Thoracic aorta (tissue), 2 donors: Measurements from ENCODE around the gene ACACA. TPM values are rescaled to one million over a fixed set of nuclear protein-coding genes. Genes with fewer than 3 reads are reported as not detected.

Experiments
- ATAC-seq: fragments of 150-250 bp; one replicate; pipeline ENCODE4 v1.8.0; 2017; ENCODE audit warnings: low read depth; ENCODE audit not compliant: insufficient number of reproducible peaks, low FRiP score
- DNase-seq: peaks from one replicate; pipeline ENCODE4 v3.0.0-alpha.2; 2020; ENCODE audit warnings: low spot score
- H3K27ac ChIP-seq, 2 donors: fragments of 200-600 bp; sonication (generic); 1 replicate in 1 of 2; 2 replicates in 1 of 2; pipeline ENCODE4 v1.5.1; 2016; ENCODE audit warnings: mild to moderate bottlenecking in 2 of 2, moderate library complexity in 2 of 2
- H3K27me3 ChIP-seq: fragments of 200-600 bp; sonication (generic); replicated peaks from 2 replicates; pipeline ENCODE4 v1.6.0; 2016; ENCODE audit warnings: mild to moderate bottlenecking; ENCODE audit not compliant: insufficient read depth
- H3K36me3 ChIP-seq: fragments of 200-600 bp; sonication (generic); one replicate; pipeline ENCODE4 v1.5.1; 2016
- H3K4me1 ChIP-seq, 2 donors: fragments of 200-600 bp; sonication (generic); 1 replicate in 1 of 2; 2 replicates in 1 of 2; pipeline versions ENCODE4 v1.5.1 to v1.6.0; 2016; ENCODE audit warnings: low read depth in 2 of 2, mild to moderate bottlenecking in 1 of 2; ENCODE audit not compliant: control insufficient read depth in 1 of 2
- H3K4me3 ChIP-seq: fragments of 200-600 bp; sonication (generic); 2 replicates; pipeline ENCODE4 v1.5.1; 2016; ENCODE audit warnings: mild to moderate bottlenecking
- H3K9me3 ChIP-seq: fragments of 200-600 bp; sonication (generic); 2 replicates; pipeline ENCODE4 v1.5.1; 2016
- total RNA-seq, 2 donors: library from RNA; depleted of rRNA; stranded (reverse); fragments of >200 nt; gene quantifications; one replicate each; pipeline versions ENCODE4 v1.1.0 to v1.2.3, GENCODE V29; 2016
- TF ChIP-seq, protein P1 (sequence below): fragments of 200-600 bp; sonication (generic); IDR thresholded peaks from one replicate; pipeline ENCODE4 v1.5.1; 2019; ENCODE audit warnings: antibody characterized with exemption

ACACA gene
- total RNA-seq, 2 donors from 2014 or later, result 20.7 to 34.0 TPM

DNA sequence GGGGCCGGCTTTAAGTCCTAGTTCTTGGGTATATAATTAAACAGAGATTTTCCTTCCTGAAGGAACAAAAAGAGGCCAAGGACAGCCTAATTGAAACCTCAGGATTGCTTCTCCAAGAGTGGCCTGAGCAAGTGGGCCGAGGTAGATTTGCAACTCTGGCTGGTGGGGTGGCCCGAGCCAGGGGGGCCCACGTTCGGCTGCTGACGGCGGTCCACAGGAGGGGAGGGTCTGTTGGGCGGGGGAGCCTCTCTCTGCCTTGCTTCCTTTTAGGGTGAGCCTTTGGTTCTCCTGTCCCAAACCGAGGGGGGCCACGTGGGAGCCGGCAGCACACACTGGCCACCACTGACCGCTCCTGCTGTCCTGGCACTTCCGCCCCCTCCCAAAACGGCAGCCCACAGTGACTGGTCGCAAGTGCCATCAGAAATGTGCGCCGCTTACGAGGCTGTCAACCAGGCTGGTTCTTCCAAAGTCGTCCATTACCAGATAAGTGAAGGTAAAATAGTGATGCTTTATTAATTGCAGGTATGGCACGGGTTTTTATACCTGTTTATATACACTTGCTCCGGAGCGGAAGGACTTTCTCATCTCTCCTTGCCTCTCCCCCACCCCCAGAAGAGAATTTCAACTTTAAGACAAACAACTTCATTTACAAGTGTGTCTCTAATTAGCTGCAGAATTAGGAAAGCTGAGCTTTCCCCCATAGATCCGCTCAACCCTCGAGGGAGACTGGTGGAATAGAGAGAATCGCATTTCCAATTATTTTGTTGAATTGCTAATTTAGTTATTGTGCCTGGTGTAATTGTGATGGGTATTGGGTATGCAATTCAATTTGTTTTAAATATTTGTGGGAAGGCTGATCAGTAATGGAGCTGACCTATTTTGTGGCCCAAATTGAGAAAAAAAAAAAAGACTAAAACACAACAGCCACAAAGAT lies 340.0 kb downstream of the ACACA start:
- Histone ChIP-seq H3K9me3 (no peaks in the 10 kb centered on the region), H3K27me3 (no peaks in the 10 kb centered on the region), H3K27ac (no peak overlapping the region), H3K4me3 (no peak overlapping the region), H3K36me3 (no peaks in the 10 kb centered on the region), H3K4me1 (no peaks in the 10 kb centered on the region)
- no peak for ATAC-seq
- TF ChIP-seq, protein P1, sequence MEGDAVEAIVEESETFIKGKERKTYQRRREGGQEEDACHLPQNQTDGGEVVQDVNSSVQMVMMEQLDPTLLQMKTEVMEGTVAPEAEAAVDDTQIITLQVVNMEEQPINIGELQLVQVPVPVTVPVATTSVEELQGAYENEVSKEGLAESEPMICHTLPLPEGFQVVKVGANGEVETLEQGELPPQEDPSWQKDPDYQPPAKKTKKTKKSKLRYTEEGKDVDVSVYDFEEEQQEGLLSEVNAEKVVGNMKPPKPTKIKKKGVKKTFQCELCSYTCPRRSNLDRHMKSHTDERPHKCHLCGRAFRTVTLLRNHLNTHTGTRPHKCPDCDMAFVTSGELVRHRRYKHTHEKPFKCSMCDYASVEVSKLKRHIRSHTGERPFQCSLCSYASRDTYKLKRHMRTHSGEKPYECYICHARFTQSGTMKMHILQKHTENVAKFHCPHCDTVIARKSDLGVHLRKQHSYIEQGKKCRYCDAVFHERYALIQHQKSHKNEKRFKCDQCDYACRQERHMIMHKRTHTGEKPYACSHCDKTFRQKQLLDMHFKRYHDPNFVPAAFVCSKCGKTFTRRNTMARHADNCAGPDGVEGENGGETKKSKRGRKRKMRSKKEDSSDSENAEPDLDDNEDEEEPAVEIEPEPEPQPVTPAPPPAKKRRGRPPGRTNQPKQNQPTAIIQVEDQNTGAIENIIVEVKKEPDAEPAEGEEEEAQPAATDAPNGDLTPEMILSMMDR, result no peak
- DNase-seq, result no peak

DNA sequence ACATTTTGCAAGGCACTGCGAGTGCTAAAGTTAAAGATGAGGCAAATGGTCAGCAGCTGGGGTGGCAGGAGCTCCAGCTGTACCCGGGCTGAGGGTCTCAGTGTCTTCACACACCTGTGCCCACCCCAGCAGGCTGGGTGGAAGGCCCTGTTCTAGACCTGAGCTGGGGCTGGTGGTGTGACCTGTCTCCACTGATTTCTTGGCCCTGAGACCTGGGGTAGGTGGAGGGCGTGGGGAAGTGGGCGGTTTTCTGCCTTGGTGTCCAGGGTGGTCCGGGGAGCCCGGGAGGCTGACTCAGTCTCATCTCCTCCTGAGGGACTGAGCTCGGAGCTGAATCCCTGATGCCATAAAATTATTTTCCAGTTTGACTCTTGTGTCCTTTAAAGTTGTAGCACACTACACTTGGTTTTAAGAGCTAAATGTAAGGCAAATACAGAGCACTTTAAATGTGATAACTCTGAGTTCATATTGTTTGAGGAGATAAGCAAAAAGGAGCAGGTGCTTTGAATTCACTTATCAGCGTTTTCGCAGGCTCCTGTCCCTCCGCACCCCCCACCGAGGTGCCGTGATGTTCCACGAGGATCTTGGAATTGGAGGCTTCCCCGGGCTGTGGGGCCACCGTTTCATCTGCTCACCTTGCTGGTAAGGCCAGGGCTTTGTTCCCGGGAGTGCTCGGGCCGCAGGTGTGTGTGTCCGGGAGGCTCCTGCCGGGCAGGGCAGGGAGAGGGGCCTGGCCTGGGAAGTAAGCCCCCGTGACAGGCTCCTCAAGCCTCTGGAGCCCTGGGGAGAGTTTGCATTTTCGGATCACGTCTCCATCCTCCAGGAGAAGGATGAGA lies 340.9 kb downstream of the ACACA start:
- Histone ChIP-seq H3K9me3 (no peaks in the 10 kb centered on the region), H3K4me1 (no peaks in the 10 kb centered on the region), H3K4me3 (no peak overlapping the region), H3K27ac (no peak overlapping the region), H3K27me3 (no peaks in the 10 kb centered on the region), H3K36me3 (no peaks in the 10 kb centered on the region)
- TF ChIP-seq, protein P1, result no peak
- DNase-seq (no peak), ATAC-seq (no peak)

DNA sequence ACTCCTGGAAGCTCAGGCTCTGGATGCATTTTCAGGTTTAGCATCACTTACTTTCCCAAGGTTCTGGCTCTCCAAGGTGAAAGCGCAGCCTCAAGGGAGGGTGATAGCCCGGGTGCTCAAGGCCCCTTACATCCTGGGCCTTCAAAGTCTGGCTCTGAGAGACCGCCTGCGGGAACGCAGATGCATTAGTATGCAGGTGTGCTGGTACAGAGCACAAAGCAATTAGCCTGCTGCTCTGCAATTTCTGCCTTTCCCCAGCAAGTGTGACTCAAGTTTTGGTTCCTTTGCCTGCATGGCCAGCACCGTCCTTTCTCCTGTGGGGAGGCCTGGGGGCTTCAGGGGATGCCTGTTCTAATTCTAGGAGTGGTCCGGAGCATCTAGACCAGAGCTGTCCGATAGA lies 341.7 kb downstream of the ACACA start:
- no peak for ATAC-seq
- DNase-seq, result no peak
- H3K4me1 ChIP-seq, result no peaks in the 10 kb centered on the region
- H3K4me3 ChIP-seq, result no peak overlapping the region
- no peaks in the 10 kb centered on the region for H3K9me3 ChIP-seq
- TF ChIP-seq, protein P1, result no peak
- H3K36me3 ChIP-seq, result no peaks in the 10 kb centered on the region
- no peak overlapping the region for H3K27ac ChIP-seq
- no peaks in the 10 kb centered on the region for H3K27me3 ChIP-seq

DNA sequence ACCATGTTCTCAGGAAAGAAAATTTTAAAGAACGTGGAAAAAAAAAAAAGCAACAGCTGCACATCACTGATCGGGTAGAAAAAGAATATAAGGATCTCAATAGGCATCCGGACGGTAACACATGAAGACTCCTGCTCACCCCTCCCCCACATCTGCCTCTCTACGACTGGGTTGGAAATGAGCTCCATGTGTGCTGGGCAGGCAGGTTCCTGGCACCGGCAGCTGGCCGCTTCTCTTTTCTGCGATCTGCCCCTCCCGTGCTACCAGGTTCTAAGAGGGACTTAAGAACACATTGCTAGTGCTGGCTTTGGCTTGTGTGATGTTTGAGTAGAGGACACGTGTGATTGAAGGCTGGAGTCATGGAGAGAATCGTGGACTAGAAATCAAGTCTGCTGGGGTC lies 342.4 kb downstream of the ACACA start:
- DNase-seq (no peak), ATAC-seq (no peak)
- no peaks in the 10 kb centered on the region for H3K4me1 ChIP-seq
- H3K36me3 ChIP-seq, result no peaks in the 10 kb centered on the region
- no peak overlapping the region for H3K27ac ChIP-seq
- H3K9me3 ChIP-seq, result no peaks in the 10 kb centered on the region
- TF ChIP-seq, protein P1, result no peak
- no peaks in the 10 kb centered on the region for H3K27me3 ChIP-seq
- H3K4me3 ChIP-seq, result no peak overlapping the region

DNA sequence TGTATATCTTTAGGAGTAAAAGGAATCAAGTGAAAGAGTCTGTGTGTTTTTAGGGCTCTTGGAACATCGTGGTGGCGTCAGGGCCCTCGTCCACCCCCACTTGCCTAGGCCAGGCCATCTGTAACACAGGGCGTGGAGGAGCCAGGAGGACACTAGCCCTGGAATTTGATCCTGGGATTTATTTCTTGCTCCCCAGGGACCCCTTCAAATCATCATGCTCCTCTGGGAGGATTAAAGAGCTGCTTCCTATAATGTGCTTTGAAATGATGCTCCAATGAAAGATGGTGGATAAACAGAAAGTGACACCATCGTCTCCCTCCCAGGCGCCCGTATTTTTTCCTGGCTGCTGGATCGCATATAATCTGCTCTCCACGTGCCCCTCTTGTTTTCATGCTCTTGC lies 344.6 kb downstream of the ACACA start:
- DNase-seq, result no peak
- Histone ChIP-seq H3K4me3 (no peak overlapping the region), H3K4me1 (no peaks in the 10 kb centered on the region), H3K36me3 (no peaks in the 10 kb centered on the region), H3K27ac (no peak overlapping the region), H3K27me3 (no peaks in the 10 kb centered on the region), H3K9me3 (no peaks in the 10 kb centered on the region)
- ATAC-seq, result no peak
- TF ChIP-seq, protein P1, result no peak
